HG03457 (cell line): ENCODE results near the gene FRAS1.
"Not testable (repeated sequence)": the region's sequence is repeated elsewhere in the genome, so short reads cannot be mapped to it uniquely, and the experiment has no call there.

Source experiments
- ATAC-seq: cut with Tn5 transposase; IDR thresholded peaks from one replicate; pipeline ENCODE4 v1.9.1; 2021; ENCODE audit warnings: moderate number of reproducible peaks; ENCODE audit not compliant: unreplicated experiment

Gene FRAS1

DNA sequence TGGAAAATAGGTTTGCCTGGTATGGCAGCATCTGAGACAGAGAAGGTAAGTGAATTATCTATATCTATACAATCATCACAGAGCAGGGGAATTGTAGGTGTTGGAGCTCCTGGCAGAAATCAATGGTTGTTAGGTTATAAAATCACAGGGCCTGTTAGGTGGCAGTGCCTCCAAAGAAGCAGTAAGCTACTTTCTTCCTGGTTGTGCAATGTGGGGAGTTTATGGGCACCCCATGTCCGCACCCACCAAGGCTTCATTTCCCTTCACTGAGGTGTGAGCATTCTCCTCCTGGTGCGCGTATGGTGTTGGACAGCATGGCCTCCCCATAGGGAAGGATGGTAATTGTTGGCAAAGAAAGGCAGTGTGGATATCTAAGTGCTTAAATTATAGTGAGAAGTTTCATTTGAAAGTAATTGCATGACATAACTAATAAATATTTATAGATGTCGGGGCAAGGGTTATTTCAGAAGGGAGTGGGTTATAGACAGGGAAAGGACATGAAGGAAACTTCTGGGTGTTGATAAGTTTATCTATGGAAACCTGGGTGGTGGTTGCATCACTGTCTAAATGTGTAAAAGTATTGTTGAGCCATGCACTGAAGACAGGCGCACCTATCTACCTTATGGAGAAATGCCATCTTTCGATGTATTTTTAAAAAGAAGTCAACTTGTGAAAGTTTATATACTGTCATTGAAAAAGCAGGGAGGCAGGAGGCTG, 153.7 kb downstream of the FRAS1 start:
- ATAC-seq, result no peak

DNA sequence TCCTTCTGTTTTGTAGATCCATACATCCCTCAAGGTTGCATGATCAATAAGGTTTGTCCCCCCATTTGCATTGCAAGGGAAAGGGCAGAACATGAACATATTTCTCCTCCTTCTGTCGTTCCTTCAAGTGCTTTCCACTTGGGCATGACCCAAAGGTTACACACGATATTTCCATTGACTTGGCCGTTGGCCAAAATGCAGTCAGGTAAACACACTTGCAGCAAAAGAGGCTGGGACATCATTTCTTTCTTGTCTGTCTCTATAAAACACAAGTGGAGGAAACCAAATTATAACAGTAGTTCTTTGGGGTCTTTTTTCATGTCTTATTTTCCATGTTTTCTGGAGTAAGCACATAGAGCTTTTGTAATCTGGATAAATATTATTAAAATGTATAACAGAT, 156.1 kb downstream of the FRAS1 start:
- no peak for ATAC-seq

DNA sequence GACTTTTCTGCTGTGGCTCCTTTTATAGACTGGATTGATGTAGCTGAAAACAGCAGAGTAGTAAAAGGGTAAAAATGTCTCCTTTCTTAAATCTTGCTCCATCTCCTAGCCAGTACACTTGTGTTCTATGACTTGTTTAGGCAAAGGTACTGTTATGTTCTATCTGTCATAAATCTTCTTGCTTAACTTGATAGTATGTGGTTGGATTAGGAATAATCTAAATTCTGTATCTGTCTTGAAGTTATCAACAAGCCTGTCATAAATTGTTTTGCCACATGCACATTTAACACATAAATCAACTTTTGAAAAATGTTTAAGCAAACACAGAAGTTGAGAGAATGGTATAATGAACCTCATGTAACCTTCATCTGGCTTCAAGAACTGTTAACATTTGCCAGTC, 157.0 kb downstream of the FRAS1 start:
- ATAC-seq, result no peak

DNA sequence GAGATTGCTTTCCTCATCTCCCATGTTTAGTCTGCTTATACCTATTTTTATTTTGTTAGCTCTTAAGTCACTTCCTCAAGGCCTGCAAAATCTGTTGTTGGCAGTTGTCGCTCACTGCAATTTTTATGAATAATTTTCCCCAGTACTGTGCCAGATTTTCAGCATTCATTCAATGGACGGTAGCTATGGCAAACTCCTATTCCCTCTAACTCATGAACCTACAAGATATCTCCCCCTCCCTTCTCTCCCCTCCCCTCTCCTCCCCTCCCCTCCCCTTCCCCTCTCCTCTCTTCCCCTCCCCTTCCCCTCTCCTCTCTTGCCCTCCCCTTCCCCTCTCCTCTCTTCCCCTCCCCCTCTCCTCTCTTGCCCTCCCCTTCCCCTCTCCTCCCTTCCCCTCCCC, 160.4 kb downstream of the FRAS1 start:
- no peak for ATAC-seq

DNA sequence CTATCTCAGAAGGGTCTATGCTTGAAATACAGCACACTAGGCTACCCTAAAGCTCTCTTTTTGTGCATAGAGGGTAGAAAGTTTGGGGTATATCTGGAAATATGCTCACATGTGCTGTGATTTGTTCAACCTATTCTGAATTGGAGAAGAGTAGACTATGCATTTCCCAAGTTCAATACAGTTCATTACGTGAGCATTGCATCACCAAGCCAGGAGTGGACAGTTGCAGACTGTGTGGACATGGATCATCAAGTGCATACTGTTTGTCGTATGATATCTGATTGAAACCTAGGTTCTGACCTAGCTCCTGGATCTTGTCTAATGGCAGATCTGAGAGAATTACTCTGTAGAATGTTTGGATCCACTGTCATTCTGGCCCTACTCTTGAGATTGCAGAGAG, 161.1 kb downstream of the FRAS1 start:
- no peak for ATAC-seq

DNA sequence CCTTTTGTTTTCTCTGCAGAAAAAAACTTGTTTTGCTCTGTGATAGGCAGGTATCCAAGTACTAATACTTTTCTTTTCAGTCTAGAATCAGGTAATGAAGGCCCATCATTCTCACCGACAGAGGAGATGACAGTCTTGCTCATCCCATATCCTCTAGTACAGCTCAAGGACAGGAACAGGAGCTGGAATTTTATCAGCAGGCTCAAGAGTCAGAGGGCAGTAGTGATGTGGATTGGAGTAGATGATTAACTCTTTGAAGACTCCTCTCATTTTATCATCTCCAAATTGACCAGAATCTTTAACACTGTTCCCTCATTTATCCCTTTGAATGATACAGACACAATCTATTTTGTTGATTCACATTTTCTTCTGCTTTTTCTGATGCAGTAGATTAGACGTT, 162.7 kb downstream of the FRAS1 start:
- no peak for ATAC-seq

DNA sequence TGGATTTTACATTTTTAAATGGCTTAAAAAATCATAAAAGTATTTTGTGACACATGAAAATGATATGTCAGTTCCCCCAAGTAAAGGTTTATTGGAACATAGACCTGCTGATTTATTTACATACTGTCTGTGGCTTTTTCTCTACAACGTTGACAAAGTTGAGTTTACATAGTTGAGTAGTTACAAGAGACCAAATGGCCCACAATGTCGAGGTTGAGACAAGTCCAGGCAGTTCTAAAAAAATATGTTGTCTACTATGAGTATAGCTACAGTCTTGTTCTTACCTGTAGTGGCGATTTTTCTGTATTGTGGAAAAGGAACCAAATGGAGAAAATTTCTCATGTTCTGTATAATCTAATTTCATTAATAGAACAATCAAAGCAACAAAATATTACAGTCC, 163.2 kb downstream of the FRAS1 start:
- no peak for ATAC-seq

DNA sequence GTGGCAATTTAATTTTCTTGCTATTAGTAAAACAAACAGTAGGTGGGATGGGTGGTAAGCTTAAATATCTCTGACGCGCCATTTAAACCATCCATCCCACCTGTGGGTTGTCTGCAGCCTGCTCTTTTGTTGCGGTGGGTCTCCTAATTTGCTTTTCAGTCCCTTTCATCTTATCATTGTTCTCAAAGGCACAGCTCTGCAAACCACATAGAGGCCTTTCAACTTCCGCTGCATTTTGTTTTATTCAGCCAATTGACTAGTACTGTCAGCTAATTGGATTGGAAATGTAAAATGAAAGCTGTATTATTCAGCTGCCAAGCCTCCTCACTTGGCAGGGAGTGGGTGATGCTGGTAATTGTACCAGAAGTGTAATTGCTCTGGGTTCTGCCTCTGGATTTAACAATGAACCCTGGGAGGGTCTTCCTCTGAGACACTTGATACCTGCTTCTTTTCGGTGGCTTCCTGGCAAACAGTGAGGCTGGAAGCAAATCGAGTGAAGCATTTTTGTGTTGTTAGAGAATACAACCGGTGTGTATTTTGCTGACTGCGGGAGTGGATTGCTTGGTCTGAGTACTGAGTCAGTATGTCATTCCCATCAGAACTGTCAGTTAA, 165.6 kb downstream of the FRAS1 start:
- no peak for ATAC-seq

DNA sequence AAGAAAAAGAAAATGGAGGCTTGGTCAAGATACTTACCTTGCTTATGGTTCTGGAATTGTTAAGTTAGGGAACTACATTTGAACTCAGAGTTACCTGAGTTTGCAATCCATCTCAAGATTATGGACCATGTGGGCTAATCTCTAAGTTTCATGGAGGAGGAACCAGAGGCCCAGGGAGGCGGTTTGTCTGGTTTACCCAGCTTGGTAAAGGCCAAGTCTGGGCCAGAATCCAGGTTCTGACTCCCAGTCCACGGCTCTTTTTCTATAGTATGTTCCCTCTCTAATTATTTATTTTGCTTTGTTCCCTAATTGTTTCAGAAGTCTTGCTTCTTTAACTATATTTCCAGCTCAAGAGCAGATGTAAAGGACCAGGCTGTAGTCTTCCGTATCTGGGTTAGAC, 168.1 kb downstream of the FRAS1 start:
- no peak for ATAC-seq

DNA sequence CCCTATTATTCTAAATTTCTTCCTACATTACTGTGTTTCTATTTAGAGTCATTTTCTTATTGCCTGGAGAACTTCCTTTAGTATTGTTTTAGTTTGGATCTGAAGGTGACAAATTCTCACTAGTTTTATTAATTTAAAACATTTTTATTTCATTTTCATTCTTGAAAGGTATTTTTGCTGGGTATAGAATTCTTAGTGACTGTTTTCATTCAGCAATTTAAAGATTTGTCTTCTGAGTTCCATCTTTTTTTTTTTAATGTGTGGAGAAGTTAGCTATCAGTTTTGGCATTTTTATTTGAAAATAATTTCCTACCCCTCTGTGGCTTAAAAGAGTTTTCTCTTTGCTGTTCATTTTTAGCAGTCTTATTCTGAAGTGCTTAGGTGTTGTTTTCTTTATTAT, 169.2 kb downstream of the FRAS1 start:
- no peak for ATAC-seq

DNA sequence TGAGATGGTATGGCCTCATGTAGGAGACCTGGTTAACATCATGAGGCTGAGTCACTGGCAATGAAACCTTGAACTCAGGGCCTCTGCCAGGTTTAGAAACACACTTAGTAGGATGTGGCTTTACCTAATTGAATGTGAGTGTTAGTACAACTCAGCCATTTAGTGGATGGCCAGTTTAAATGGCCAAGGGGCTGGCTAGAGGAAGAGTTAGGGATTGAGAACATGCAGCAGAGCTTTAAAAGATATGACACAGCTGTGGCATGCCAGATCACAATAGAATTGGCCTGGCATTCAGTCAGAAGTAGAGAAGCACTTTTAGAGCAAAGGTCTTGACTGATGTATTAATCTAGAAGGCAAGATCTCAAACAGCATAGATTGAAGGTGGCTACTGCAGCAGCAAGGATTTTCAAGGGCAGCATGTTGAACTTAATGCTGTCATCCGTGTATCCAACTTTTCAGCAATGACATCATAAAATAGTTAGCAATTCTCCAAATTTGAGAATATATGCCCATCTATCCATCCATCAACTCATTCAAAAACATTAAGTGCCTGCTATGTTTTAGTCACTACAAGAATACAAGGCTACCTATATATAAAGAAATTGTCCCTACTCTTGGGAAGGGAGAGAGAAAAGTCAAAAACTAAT, 170.4 kb downstream of the FRAS1 start:
- no peak for ATAC-seq

DNA sequence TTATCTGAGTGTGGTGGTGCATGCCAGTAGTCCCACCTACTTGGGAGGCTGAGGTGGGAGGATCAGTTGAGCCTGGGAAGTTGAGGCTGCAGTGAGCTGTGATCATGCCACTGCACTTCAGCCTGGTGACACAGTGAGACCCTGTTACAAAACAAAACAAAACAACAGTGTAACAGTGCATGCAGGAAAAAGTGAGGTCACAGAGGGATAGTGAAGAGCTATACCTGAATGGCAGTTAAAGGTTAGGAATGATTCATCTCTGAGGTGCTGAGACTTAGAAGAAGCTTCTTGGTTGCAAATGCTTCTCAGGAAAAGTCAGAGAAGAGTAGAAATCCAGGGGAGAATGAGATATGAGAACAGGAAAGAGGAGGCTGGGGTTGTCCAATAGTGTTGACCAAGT, 178.7 kb downstream of the FRAS1 start:
- no peak for ATAC-seq

DNA sequence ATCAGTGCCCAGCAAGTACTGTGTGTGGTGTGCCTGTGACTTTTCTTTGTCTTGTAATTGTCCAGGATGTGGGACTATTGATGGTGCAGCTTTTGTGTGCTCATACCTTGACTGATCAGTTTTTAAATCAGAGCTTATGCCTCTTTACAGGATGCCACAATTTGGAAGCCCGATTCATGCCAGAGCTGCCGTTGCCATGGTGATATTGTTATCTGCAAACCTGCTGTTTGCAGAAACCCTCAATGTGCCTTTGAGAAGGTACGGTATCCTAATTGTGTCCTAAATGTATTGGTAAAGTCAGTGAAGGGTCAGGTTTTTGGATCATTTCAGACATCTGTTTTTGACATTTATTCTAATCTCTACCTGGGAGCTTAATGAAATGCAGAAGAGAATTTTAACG, 180.2 kb downstream of the FRAS1 start:
- ATAC-seq, result no peak

DNA sequence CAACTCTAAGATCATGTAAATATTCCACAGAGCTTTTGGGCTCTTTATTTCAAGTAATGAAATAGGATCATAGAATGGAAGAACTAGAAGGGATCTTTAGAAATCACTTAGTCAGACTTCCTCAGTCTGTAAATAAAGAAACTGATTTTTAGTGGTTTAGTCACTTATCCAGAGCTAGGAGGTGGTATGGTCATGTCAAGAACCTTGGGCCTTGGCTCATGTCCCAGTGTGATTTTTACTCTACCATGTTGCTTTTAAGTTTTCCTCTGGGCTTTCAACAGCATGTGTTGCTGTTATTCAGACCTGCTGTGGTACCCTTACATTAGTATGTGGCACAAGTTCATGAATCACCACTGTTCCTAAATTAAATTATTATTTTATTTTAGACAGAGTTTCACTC, 184.9 kb downstream of the FRAS1 start:
- ATAC-seq, result no peak

DNA sequence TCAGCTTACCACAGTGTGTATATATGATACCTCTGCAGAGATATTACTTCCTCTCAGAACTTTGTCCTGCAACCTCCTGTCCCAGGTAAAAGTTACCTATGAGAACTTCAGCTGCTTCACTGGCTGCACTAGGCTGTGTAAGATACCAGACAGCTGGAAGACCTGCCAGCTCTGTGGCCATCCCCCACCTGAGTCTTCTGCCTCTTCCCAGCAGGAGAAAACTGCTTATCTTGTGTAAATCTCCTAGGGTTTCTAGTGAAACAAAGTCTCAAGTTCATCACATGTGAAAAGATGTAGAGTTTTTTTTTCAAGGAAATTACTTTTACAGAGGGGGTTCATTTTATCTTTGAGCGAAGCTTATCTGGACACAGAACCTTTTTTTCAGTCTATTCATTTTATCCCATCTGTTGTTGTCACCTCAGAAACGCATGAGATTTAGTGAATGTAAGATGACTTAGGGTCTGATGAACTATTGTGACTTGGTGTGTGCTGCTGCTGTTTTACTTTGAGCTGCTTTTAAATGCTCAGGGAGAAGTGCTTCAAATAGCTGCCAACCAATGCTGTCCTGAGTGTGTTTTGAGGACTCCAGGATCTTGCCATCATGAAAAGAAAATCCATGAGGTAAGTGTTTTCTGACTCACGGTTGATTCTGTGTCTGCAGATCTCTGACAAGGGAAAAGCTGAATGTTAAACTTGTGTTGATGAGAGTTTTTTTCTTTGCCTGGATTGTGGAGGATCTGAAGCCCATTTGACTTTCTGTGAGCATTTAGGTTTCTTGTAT, 187.8 kb downstream of the FRAS1 start:
- ATAC-seq, result no peak

DNA sequence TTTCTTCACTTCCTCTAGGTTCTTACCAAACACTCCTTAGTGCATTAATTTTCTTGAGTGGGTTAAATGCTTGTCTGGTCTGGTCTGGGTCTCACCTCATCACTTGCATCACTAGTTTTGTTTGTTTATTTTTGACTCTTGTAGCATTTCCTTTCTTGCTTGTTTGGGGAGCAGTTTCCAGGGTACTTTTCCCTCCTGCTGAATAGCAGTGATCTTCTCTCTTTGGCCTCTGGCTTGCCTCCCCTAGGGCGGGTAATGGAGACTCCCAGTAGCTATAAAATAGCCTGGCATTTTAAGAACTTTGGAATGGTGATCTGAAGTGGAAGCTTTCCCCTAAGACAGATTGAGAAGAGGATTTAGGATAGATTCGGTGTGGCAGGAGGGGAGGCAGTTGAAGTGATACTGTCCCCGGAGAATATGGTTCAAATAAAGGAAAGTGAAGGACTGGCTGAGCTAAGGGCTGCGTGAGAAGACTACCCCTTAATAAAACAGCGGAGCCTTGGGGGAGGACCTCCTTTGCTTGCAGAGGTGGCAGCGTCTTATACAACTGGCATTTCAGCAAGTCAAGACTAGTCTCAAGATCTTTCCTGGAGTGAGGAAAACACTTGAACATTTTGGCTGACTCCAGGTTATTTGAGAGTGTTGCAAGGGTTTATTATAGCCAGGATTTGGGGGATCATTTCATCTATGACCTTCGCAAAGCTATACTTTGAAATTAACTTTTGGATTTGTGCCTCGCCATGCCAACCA, 190.6 kb downstream of the FRAS1 start:
- ATAC-seq, result no peak

DNA sequence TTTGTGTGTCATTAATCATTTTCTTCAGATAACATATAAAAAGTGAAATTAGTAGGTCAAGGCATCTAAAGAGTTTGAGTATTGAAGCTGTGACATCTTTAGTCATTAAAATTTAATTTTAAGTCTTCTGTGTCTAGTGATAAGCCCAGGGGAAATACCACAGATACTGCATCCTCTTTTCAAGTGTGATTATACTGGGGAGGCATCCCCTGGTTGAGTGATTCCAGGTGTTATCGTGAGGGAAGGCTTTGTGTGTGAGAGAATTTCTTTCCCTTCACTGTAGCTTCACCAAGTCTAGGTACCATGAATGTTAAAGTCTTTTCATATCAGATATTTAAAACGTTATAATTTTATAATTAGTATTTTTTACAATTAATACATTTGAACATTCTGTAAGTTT, 193.4 kb downstream of the FRAS1 start:
- no peak for ATAC-seq

DNA sequence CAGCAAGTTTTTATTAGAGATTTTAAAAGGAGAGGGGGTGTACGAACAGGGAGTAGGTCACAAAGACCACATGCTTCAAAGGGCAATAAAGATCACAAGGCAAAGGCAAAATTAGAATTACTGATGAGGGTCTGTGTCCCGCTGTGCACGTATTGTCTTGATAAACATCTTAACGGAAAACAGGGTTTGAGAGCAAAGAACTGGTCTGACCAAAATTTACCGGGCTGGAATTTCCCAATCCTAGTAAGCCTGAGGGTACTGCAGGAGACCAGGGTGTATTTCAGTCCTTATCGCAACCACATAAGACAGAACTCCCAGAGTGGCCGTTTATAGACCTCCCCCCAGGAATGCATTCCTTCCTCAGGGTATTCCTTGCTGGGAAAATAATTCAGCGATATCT, 195.7 kb downstream of the FRAS1 start:
- ATAC-seq, result not testable (repeated sequence)

DNA sequence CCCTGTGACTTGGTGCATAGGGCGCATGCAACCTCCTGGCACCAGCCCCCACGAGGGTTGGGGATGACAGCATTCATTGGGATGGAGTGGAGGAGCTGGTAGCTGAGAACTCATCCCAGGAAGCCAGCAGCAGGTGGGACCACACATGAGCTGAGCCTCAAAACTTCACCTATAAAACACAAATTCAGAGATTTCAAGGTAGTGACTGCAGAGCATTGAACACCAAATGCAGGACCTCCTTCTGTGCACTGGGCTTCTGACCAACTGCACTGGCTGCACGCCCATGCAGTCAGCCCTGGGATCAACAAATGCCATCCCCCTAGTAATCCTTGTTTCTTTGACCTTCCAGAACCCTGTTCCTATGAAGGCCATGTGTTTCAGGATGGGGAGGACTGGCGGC, 197.8 kb downstream of the FRAS1 start:
- no peak for ATAC-seq

DNA sequence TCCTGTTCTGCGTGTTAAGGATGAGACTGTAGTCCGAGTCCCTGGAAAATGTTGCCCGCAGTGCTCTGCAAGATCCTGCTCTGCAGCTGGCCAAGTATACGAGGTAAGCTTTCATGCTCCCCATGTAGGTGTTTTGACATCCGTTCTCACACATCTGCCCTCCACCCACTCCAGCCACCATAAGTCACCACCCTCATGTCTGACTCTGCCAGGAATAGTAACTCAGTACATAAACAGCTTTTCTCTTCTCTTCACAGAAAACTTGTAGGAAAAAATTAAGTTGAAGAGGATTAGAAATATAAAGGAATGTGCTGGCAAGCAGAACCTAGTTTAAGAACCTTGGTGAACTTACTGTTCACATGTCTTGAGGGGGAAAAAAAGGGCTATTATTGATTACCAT, 207.9 kb downstream of the FRAS1 start:
- ATAC-seq, result no peak

DNA sequence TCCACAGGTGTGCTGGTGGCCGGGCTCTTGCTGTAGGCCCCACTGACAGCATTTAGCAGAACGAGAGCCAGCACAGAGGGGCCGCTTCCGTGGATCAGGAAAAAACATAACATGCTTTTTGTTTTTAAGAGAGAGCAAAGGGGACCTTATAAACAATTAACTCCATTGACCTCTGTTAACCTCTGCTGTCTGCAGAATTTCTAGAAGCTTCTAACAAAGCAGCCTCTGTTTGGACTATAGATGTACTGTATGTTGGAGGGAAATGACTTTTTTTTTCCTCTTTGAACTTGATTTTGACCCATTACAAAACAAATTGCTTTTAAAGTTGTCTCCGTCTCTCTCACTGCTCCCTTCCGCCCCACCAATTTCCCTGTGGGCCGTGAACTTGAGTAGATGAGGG, 210.7 kb downstream of the FRAS1 start:
- no peak for ATAC-seq
